Sigmoid colon (tissue), 7 donors: Measurements from ENCODE around the gene DMRTC2. TPM values are rescaled to one million over a fixed set of nuclear protein-coding genes. Genes with fewer than 3 reads are reported as not detected.

Source experiments
- DNase-seq: peaks from one replicate; pipeline ENCODE4 v3.0.0-alpha.2; 2019
- H3K27ac ChIP-seq, 4 donors: fragments of 200-600 bp; sonication (generic); one replicate each; pipeline ENCODE4 v1.5.1; 2016 to 2019; ENCODE audit warnings: mild to moderate bottlenecking in 1 of 4
- H3K27me3 ChIP-seq, 3 donors: fragments of 200-600 bp; sonication (generic); one replicate each; pipeline ENCODE4 v1.5.1; 2019; ENCODE audit warnings: mild to moderate bottlenecking in 1 of 3
- H3K36me3 ChIP-seq, 4 donors: fragments of 200-600 bp; sonication (generic); one replicate each; pipeline ENCODE4 v1.5.1; 2016 to 2019
- H3K4me1 ChIP-seq, 4 donors: fragments of 200-600 bp; sonication (generic); one replicate each; pipeline ENCODE4 v1.5.1; 2017 to 2019
- H3K4me3 ChIP-seq, 4 donors: fragments of 200-600 bp; sonication (generic); one replicate each; pipeline ENCODE4 v1.5.1; 2017 to 2019; ENCODE audit warnings: mild to moderate bottlenecking in 2 of 4, moderate library complexity in 1 of 4
- H3K9me3 ChIP-seq, 4 donors: fragments of 200-600 bp in 3 of 4; sonication (generic) in 3 of 4; one replicate each; pipeline versions ENCODE4 v1.5.1 to v1.6.1; 2013 to 2019
- CTCF ChIP-seq, 4 experiments: fragments of 450-650 bp in 3 of 4; fragments of 200-600 bp in 1 of 4; IDR thresholded peaks; one replicate each; pipeline ENCODE4 v1.5.1; 2016 to 2019; ENCODE audit warnings: antibody characterized with exemption in 4 of 4, mild to moderate bottlenecking in 3 of 4, moderate library complexity in 2 of 4
- EP300 ChIP-seq, 4 donors: sonication (generic); formaldehyde crosslinking; IDR thresholded peaks; one replicate each; pipeline ENCODE4 v1.6.1; 2017; ENCODE audit warnings: antibody characterized with exemption in 4 of 4
- POLR2A ChIP-seq, 2 donors: fragments of 450-650 bp; IDR thresholded peaks; one replicate each; pipeline ENCODE4 v1.6.1; 2016; ENCODE audit warnings: antibody characterized with exemption in 2 of 2, mild to moderate bottlenecking in 2 of 2, moderate library complexity in 2 of 2
- POLR2AphosphoS5 ChIP-seq, 4 donors: sonication (generic); formaldehyde crosslinking; IDR thresholded peaks; one replicate each; pipeline ENCODE4 v1.6.1; 2017; ENCODE audit warnings: antibody characterized with exemption in 4 of 4
- WGBS, 2 donors: extraction: QIAGEN DNeasy Blood & Tissue Kit; methylation state at CpG; one replicate each; pipeline ENCODE4 v1.1.7; 2013; 5-methylcytosine and 5-hydroxymethylcytosine counted together
- intact Hi-C: fragments of 100-400 bp; cut with DNase I; formaldehyde crosslinking; loops from one replicate; pipeline ENCODE4 v1.15.1; 2023
- polyA plus RNA-seq, 3 donors: library from polyadenylated mRNA; stranded (reverse); fragments of 200-250 nt; gene quantifications; one replicate each; pipeline ENCODE4 v1.2.3, GENCODE V29; 2013
- total RNA-seq, 4 donors: library from RNA; depleted of rRNA; stranded (reverse); fragments of >200 nt; gene quantifications; one replicate each; pipeline ENCODE4 v1.1.0, GENCODE V29; 2016
- donor health status: healthy with polysubstance abuse.
- donor health status: Bipolar disorder and iron deficiency.
- donor health status: healthy.

DMRTC2 gene
- total and polyA plus RNA-seq, 7 donors, result not detected

- DNase-seq, result no peak
- no peak for TF ChIP-seq POLR2AphosphoS5 (IDR thresholded peaks at IDR 0.05)
- TF ChIP-seq CTCF (IDR thresholded peaks at IDR 0.05), result no peak
- no peak for TF ChIP-seq POLR2A (IDR thresholded peaks at IDR 0.05)
- TF ChIP-seq EP300 (IDR thresholded peaks at IDR 0.05), result no peak
- H3K4me1 ChIP-seq, result no peaks in the 10 kb centered on the region
- 74 to 75% methylated on average over 2 of the region's 2 CpGs for WGBS, 2 donors
- no peak overlapping the region for H3K4me3 ChIP-seq
- intact Hi-C loops, result no loop called here
- H3K27me3 ChIP-seq, result no peaks in the 10 kb centered on the region
- H3K9me3 ChIP-seq, result no peaks in the 10 kb centered on the region
- H3K27ac ChIP-seq, result no peak overlapping the region
- no peaks in the 10 kb centered on the region for H3K36me3 ChIP-seq
Measured at GRCh38 chr19:41853768-41854167, 8.9 kb downstream of the DMRTC2 start.

- TF ChIP-seq CTCF (IDR thresholded peaks at IDR 0.05) (no peak), EP300 (IDR thresholded peaks at IDR 0.05) (no peak), POLR2AphosphoS5 (IDR thresholded peaks at IDR 0.05) (no peak), POLR2A (IDR thresholded peaks at IDR 0.05) (no peak)
- Histone ChIP-seq H3K4me1 (peaks cover 0 to 35% (median 29%) of the 10 kb centered on the region in 4 donors), H3K9me3 (no peaks in the 10 kb centered on the region), H3K36me3 (peaks cover 4 to 32% (median 21%) of the 10 kb centered on the region in 4 donors), H3K27ac (peak overlapping the region; percentile 88 to 97 (median 94)), H3K4me3 (peak overlapping the region; percentile 11 to 98 (median 87)), H3K27me3 (no peaks in the 10 kb centered on the region)
- intact Hi-C loops, result no loop called here
- DNase-seq, result no peak
- 1 to 6% methylated on average over 8 of the region's 8 CpGs for WGBS, 2 donors
Measured at GRCh38 chr19:41859213-41859617, 14.4 kb downstream of the DMRTC2 start.

- H3K4me1 ChIP-seq, result peaks cover 0 to 39% (median 31%) of the 10 kb centered on the region in 4 donors
- peaks cover 9 to 38% (median 27%) of the 10 kb centered on the region in 4 donors for H3K36me3 ChIP-seq
- no peaks in the 10 kb centered on the region for H3K27me3 ChIP-seq
- peak; percentile 99 for DNase-seq
- intact Hi-C loops, result loop anchor here (1.0 to 2.0 kb wide), 2 partner anchors 22 to 99 kb away; partner anchors contain the start of gene RABAC1
- peak within 1 kb of the TSS; percentile 84 to 98 (median 89) for H3K4me3 ChIP-seq
- H3K27ac ChIP-seq, result peak within 1 kb of the TSS; percentile 88 to 97 (median 94)
- WGBS, 2 donors, result 0 to 1% methylated on average over 76 of the region's 76 CpGs
- no peaks in the 10 kb centered on the region for H3K9me3 ChIP-seq
- peak; percentile 60 to 92 (median 78) for TF ChIP-seq CTCF (IDR thresholded peaks at IDR 0.05)
- peak; percentile 47 to 61 for TF ChIP-seq POLR2A (IDR thresholded peaks at IDR 0.05)
- TF ChIP-seq POLR2AphosphoS5 (IDR thresholded peaks at IDR 0.05), result peak; percentile 87 to 96 (median 91)
- TF ChIP-seq EP300 (IDR thresholded peaks at IDR 0.05), result no peak
Measured at GRCh38 chr19:41859618-41860418, 15.0 kb downstream of the DMRTC2 start, which contains the start of gene RPS19. RPS19 (plus strand) TSS chr19:41860255; CDS start chr19:41860775, 520 bp downstream.

- Histone ChIP-seq H3K4me3 (peak overlapping the region; percentile 84 to 98 (median 89)), H3K27me3 (no peaks in the 10 kb centered on the region), H3K4me1 (peaks cover 0 to 39% (median 32%) of the 10 kb centered on the region in 4 donors), H3K9me3 (no peaks in the 10 kb centered on the region), H3K36me3 (peaks cover 9 to 45% (median 28%) of the 10 kb centered on the region in 4 donors), H3K27ac (peak overlapping the region; percentile 88 to 97 (median 94))
- DNase-seq, result peak; percentile 73
- 0 to 1% methylated on average over 45 of the region's 45 CpGs for WGBS, 2 donors
- TF ChIP-seq POLR2AphosphoS5 (IDR thresholded peaks at IDR 0.05) (no peak), POLR2A (IDR thresholded peaks at IDR 0.05) (no peak), EP300 (IDR thresholded peaks at IDR 0.05) (no peak), CTCF (IDR thresholded peaks at IDR 0.05) (no peak)
- intact Hi-C loops, result loop anchor here (1.0 to 2.0 kb wide), 2 partner anchors 22 to 98 kb away; partner anchors contain the start of gene RABAC1
Measured at GRCh38 chr19:41860419-41861115, 15.7 kb downstream of the DMRTC2 start.
